Neutrophil (primary cell): ENCODE results near the gene MINDY3.

Source experiments
- H3K27ac ChIP-seq: fragments of 200-600 bp; sonication (generic); 2 replicates; pipeline ENCODE4 v1.5.1; 2016; ENCODE audit warnings: mild to moderate bottlenecking, moderate library complexity
- H3K27me3 ChIP-seq: fragments of 200-600 bp; sonication (generic); 2 replicates; pipeline ENCODE4 v1.6.0; 2016; ENCODE audit warnings: mild to moderate bottlenecking
- H3K36me3 ChIP-seq: fragments of 200-600 bp; sonication (generic); 2 replicates; pipeline ENCODE4 v1.5.1; 2017
- H3K4me1 ChIP-seq, 2 experiments: fragments of 200-600 bp in 1 of 2; sonication (generic) in 1 of 2; 1 replicate in 1 of 2; 2 replicates in 1 of 2; pipeline versions ENCODE4 v1.5.1 to v1.6.1; 2013 to 2016; ENCODE audit warnings: low read depth in 1 of 2, low read length in 1 of 2, mild to moderate bottlenecking in 1 of 2, moderate library complexity in 1 of 2; ENCODE audit not compliant: control insufficient read depth in 1 of 2, insufficient read depth in 1 of 2
- H3K4me3 ChIP-seq, 2 experiments: fragments of 200-600 bp in 1 of 2; sonication (generic) in 1 of 2; 1 replicate in 1 of 2; 2 replicates in 1 of 2; pipeline ENCODE4 v1.5.1; 2013 to 2016; ENCODE audit warnings: low read depth in 1 of 2, low read length in 1 of 2, mild to moderate bottlenecking in 1 of 2, moderate library complexity in 1 of 2
- H3K9me3 ChIP-seq: fragments of 200-600 bp; sonication (generic); 2 replicates; pipeline ENCODE4 v1.5.1; 2016
- CTCF ChIP-seq: fragments of 200-600 bp; sonication (generic); IDR thresholded peaks from 2 replicates; pipeline ENCODE4 v1.5.1; 2016; ENCODE audit warnings: antibody characterized with exemption

MINDY3 gene

GRCh38 chr10:15815242-15815885, 44.9 kb downstream of the MINDY3 start:
- no peak for TF ChIP-seq CTCF
- Histone ChIP-seq H3K36me3 (peaks cover 63% of the 10 kb centered on the region), H3K9me3 (no peaks in the 10 kb centered on the region)

GRCh38 chr10:15814565-15814964, 45.7 kb downstream of the MINDY3 start:
- Histone ChIP-seq H3K4me1 (no peaks in the 10 kb centered on the region), H3K27ac (no peak overlapping the region), H3K36me3 (peaks cover 56% of the 10 kb centered on the region), H3K27me3 (no peaks in the 10 kb centered on the region), H3K4me3 (no peak overlapping the region), H3K9me3 (no peaks in the 10 kb centered on the region)
- TF ChIP-seq CTCF = no peak

More at GRCh38 chr10:15815242-15815885, 44.9 kb downstream of the MINDY3 start:
- no peak overlapping the region for H3K27ac ChIP-seq
- no peaks in the 10 kb centered on the region for H3K4me1 ChIP-seq
- H3K4me3 ChIP-seq = no peak overlapping the region
- H3K27me3 ChIP-seq = no peaks in the 10 kb centered on the region

GRCh38 chr10:15813415-15813814, 46.9 kb downstream of the MINDY3 start:
- Histone ChIP-seq H3K36me3 (peaks cover 58% of the 10 kb centered on the region), H3K9me3 (no peaks in the 10 kb centered on the region), H3K4me3 (no peak overlapping the region), H3K27me3 (no peaks in the 10 kb centered on the region), H3K27ac (no peak overlapping the region), H3K4me1 (no peaks in the 10 kb centered on the region)
- no peak for TF ChIP-seq CTCF

- Histone ChIP-seq H3K4me3 (no peak overlapping the region), H3K36me3 (peaks cover 55% of the 10 kb centered on the region)
- no peak for TF ChIP-seq CTCF
Observed at GRCh38 chr10:15809450-15809849, 50.9 kb downstream of the MINDY3 start.

GRCh38 chr10:15808204-15808797, 52.0 kb downstream of the MINDY3 start:
- Histone ChIP-seq H3K9me3 (no peaks in the 10 kb centered on the region), H3K27me3 (no peaks in the 10 kb centered on the region), H3K4me1 (no peaks in the 10 kb centered on the region), H3K4me3 (no peak overlapping the region), H3K36me3 (peaks cover 60% of the 10 kb centered on the region), H3K27ac (no peak overlapping the region)
- no peak for TF ChIP-seq CTCF

More at GRCh38 chr10:15809450-15809849, 50.9 kb downstream of the MINDY3 start:
- Histone ChIP-seq H3K4me1 (no peaks in the 10 kb centered on the region), H3K27me3 (no peaks in the 10 kb centered on the region), H3K9me3 (no peaks in the 10 kb centered on the region), H3K27ac (no peak overlapping the region)
